GM12891 (cell line): Measurements from ENCODE around the gene DCP1A. TPM values are rescaled to one million over a fixed set of nuclear protein-coding genes. Genes with fewer than 3 reads are reported as not detected.
A peak's percentile ranks its signal among the peaks of the same experiment; 100 is the strongest.
"Not testable (repeated sequence)": the region's sequence is repeated elsewhere in the genome, so short reads cannot be mapped to it uniquely, and the experiment has no call there.

Experiments used
- DNase-seq: peaks from one replicate; pipeline ENCODE4 v3.0.0; 2011; ENCODE audit warnings: low spot score; ENCODE audit not compliant: insufficient read length
- FAIRE-seq: peaks from 2 replicates; lab custom pipeline; 2011; peaks lifted over from hg19 to GRCh38; lab: Jason Lieb, UNC
- PAX5 ChIP-seq: IDR thresholded peaks from 2 replicates; pipeline ENCODE4 v1.6.1; 2011; ENCODE audit warnings: low read length, moderate library complexity, mild to moderate bottlenecking; ENCODE audit not compliant: insufficient read depth, severe bottlenecking
- POLR2A ChIP-seq: IDR thresholded peaks from 2 replicates; pipeline ENCODE4 v1.6.1; 2011; ENCODE audit warnings: low read depth, low read length, control low read depth
- POLR2AphosphoS5 ChIP-seq: IDR thresholded peaks from 2 replicates; pipeline ENCODE4 v1.6.1; 2011; ENCODE audit warnings: low read depth, low read length, control low read depth
- POU2F2 ChIP-seq: IDR thresholded peaks from 2 replicates; pipeline ENCODE4 v1.6.1; 2011; ENCODE audit warnings: low read depth, mild to moderate bottlenecking, control low read depth, low read length, moderate library complexity
- SPI1 ChIP-seq: IDR thresholded peaks from 2 replicates; pipeline ENCODE4 v1.6.1; 2011; ENCODE audit warnings: low read depth, low read length, control low read depth
- TAF1 ChIP-seq: IDR thresholded peaks from 2 replicates; pipeline ENCODE4 v1.6.1; 2011; ENCODE audit warnings: low read depth, low read length, control low read depth
- polyA plus RNA-seq: library from polyadenylated mRNA; unstranded; fragments of >200 nt; gene quantifications from one replicate; pipeline ENCODE4 v1.2.1, GENCODE V29; 2012; ENCODE audit warnings: low read depth, missing spikeins, inconsistent platforms; ENCODE audit not compliant: missing spikeins

The DCP1A gene
- 5.8 TPM for polyA plus RNA-seq

DNA sequence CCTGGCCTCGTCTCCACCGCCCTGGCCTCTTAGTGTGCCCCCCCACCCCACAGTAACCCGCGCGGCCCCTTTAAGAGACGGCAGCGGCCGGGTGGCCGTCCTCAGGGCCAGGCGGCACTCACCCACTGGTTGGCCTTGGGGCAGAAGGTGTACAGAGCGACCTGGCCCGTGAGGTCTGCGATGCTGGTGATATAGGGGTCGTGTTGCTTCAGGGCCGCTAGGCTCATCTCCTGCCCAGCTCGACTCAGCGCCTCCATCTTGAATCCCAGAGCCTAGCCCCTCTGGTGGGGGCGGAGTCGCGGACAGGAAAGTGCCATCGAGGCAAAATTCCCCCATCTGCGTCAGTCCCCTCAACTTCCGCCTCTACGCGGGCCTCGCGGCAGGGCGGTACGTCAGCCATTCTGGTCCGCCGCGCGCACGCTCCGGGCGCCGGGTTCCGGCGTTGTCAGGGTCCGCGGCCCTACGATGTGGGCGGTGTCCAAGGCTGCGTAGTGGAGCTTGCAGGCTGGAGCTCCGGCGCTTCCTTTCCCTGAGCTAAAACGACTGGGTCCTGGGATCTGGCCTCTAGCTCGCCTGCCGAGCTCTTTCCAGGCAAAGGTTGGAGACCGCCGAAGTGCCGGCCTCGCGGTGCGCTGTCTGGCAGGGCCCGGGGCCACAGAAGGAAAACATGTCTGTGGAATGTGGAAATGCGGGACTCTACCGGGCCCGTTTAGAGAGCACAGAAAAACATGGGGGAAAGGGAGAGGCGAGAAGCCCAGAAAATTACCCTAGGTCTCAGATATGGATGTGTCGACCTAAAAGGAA lies at the start of gene DCP1A:
Gene DCP1A, minus strand, starts transcription at position 283 of the 804 bp plus-strand sequence. Its CDS starts 26 bp downstream, at position 257.
- FAIRE-seq: peak; percentile 98
- no peak for TF ChIP-seq SPI1
- peak; percentile 82 for TF ChIP-seq PAX5
- TF ChIP-seq TAF1: peak; percentile 96
- TF ChIP-seq POLR2AphosphoS5: peak; percentile 97
- peak; percentile 97 for TF ChIP-seq POLR2A
- TF ChIP-seq POU2F2: peak; percentile 91
- peak; percentile 93 for DNase-seq

DNA sequence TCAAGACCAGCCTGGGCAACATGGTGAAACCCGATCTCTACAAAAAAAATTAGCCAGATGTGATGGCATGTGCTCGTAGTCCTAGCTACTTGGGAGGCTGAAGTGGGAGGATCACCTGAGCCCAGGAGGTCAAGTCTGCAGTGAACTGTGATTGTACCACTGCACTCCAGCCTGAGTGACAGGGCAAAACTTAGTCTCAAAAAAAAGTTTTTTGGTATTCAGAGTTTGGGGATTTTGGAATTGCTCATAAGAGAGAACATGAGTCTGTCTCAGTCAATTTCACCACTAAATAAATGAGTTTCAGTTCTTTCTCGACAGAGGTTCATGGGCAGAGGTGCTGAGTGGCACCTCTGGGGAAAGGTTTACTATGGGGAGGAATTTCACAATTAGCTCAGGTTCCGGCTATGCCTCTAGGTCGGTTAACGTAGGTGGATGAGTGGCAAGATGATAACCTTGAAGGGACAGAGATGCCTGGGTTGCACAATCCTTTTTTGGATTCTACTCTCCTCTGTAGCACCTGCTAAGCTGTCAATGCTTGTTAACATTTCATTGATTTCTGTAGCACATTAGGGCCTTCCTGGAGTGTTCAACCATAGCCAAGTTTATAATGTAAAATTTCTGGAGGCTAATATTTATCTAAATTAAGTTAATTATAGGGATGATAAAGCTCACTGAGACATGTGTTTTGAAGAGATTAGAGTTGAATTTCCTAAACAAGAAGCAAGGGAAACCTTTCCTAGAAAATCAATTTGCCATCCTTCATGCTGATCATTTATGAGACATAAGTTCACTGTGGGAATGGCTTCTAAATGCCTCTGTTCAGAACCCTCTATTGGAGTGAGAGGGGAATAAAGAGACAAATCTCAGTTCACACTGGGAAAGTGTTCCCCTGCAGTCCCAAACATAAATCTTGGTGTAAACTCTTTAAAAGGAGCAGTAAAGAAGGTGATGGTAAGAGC lies 37.4 kb upstream of the DCP1A start:
- FAIRE-seq (no peak), DNase-seq (no peak)
- no peak for TF ChIP-seq POU2F2
- TF ChIP-seq SPI1: no peak
- no peak for TF ChIP-seq POLR2AphosphoS5
- TF ChIP-seq PAX5: no peak
- no peak for TF ChIP-seq POLR2A
- TF ChIP-seq TAF1: no peak

DNA sequence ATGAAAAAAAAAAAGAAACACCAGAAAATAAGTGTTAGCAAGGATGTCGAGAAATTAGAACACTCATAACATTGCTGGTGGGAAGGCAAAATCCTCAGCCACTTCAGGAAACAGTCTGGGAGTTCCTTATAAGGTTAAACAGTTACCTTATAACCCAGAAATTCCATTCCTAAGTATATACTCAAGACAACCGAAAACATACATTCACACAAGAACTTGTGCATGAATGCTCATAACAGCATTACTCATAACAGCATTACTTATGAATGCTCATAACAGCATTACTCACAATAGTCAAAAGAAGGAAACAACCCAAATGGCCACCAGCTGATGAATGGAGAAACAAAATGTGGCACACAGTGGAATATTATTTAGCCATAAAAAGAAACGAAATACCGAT lies 34.8 kb upstream of the DCP1A start:
- FAIRE-seq (no peak), DNase-seq (no peak)
- TF ChIP-seq SPI1 (no peak), TAF1 (no peak), POLR2A (no peak), POLR2AphosphoS5 (no peak), POU2F2 (no peak), PAX5 (no peak)

DNA sequence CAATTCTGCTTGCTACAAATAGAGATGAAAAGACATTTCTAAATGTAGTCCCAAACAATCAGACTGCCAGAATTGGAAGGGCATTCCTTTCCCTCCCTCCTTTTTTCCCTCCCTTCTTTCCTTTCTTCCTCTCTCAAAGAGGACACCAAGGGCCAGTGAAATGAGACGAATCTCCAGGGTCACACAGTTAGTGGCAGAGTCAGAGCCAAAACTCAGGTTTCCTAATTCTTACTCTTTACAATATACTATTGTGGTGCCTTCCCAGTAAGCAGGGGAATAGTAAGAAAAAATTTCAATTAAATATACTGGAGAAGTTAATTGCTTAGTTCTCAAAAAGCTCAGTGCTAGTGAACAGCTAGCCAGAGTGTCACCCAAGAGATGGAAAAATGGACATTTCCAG lies 33.0 kb upstream of the DCP1A start:
- TF ChIP-seq TAF1 (no peak), POU2F2 (no peak), SPI1 (no peak), POLR2A (no peak), PAX5 (no peak), POLR2AphosphoS5 (no peak)
- FAIRE-seq (no peak), DNase-seq (no peak)

DNA sequence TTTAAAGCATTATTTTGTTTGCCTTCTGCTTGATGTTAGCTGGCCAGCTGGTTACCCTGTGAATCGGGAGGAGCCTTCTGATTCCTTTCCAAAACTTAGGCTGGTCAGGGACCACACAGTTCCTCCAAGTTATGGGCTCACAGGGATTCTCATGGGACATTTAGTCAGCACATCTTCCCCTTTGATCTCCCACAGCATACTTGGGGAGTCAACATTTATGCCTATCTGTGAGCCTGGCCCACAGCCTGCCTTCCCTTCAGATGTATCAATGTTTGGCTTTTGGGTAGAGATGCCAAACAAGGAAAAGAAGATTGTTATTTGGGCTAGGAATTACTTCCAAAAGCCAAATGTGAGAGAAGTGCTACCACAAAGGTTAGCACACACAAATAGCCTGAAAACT lies 32.6 kb upstream of the DCP1A start:
- FAIRE-seq (no peak), DNase-seq (no peak)
- TF ChIP-seq POLR2AphosphoS5: no peak
- no peak for TF ChIP-seq POU2F2
- no peak for TF ChIP-seq SPI1
- TF ChIP-seq PAX5: no peak
- TF ChIP-seq TAF1: no peak
- no peak for TF ChIP-seq POLR2A

DNA sequence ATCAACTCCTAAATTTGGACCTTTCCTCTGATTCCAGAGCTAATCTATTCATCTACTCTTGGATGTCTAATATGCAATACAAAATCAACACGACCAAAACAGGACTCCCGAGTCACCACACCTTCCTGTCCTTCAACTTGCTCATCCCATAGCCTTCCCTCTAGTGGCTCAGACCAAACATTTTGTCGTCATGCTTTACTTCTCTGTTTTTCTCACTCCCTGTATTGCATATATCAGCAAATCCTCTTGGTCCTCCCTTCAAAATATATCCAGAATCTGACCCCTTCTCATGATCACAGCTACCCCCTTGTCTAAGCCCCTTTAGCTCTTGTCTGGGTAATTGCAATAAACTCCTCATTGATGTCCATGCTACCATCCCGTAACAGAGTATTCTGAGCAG lies 30.5 kb upstream of the DCP1A start:
- no peak for FAIRE-seq
- TF ChIP-seq PAX5 (no peak), POLR2AphosphoS5 (no peak), POU2F2 (no peak), SPI1 (no peak), TAF1 (no peak), POLR2A (no peak)

DNA sequence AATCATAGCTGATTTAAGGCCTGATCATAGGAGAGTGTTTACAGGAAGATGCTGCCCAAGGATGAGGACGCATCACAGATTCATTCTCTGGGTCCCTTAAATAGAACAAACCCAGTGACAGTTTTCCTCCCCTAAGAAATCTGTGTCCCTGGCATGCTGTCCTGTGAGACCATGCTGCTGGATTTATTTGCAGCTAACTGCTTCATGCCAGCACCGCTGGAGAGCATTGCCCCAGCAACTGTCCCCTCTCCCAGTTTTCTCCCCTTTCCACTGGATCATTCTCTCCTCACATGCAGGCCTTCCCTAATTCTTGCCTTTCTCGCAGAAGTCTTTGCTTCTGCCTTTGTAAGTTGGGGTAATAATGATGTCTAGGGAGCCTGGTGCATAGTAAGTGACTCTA lies 29.3 kb upstream of the DCP1A start:
- no peak for DNase-seq
- no peak for FAIRE-seq
- TF ChIP-seq PAX5 (no peak), TAF1 (no peak), POLR2AphosphoS5 (no peak), POU2F2 (no peak), SPI1 (no peak), POLR2A (no peak)

More for the DNA sequence above, 30.5 kb upstream of the DCP1A start:
- DNase-seq: no peak

DNA sequence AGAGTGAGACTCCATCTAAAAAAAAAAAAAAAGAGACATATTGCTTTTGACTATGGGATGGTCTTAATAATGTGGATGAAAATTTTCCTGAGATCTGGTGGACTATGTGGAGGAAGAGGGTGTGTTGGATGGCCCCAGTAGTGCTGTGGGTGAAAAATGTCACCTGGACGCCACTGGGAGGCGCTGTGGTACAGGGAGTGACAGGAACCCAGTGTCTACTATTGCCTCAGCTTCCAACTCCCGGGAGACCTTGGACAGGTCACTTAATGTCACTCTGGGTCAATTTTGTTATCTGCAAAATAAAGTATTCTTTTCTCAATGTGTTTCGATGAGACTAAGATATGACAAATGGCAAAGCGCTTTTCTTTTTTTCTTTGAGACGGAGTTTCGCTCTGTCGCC lies 27.7 kb upstream of the DCP1A start:
- peak; percentile 95 for FAIRE-seq

DNA sequence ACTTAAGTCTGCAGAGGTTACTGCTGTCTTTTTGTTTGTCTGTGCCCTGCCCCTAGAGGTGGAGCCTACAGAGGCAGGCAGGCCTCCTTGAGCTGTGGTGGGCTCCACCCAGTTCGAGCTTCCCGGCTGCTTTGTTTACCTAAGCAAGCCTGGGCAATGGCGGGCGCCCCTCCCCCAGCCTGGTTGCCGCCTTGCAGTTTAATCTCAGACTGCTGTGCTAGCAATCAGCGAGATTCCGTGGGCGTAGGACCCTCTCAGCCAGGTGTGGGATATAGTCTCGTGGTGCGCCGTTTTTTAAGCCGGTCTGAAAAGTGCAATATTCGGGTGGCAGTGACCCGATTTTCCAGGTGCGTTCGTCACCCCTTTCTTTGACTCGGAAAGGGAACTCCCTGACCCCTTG lies 23.4 kb upstream of the DCP1A start:
- not testable (repeated sequence) for DNase-seq, FAIRE-seq

More for the DNA sequence above, 27.7 kb upstream of the DCP1A start:
- peak; percentile 63 for DNase-seq
- TF ChIP-seq PAX5: no peak
- TF ChIP-seq TAF1: no peak
- no peak for TF ChIP-seq POU2F2
- no peak for TF ChIP-seq POLR2AphosphoS5
- TF ChIP-seq POLR2A: no peak
- no peak for TF ChIP-seq SPI1

DNA sequence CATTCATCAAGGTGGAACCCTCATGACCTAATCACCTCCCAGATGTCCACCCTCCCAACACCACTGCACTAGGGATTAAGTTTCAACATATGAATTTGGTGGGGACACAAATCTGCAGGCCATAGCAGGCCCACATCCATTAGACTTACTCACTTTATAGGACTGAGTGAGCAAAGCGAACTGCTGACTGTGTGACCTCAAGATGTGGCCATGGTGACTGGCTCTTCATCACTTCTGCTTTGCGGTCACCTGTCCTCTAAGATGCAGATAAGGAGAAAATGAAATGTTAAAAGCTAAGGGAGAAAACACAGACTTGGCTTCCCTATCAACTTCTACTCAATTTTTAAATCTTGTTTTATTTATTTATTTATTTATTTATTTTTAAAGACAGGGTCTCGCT lies 14.5 kb upstream of the DCP1A start:
- TF ChIP-seq SPI1 (no peak), POU2F2 (no peak), POLR2A (no peak), POLR2AphosphoS5 (no peak), TAF1 (no peak), PAX5 (no peak)
- FAIRE-seq (no peak), DNase-seq (no peak)
